WTC11 (cell line): Measurements from ENCODE around the gene MCEMP1. TPM values are rescaled to one million over a fixed set of nuclear protein-coding genes. Genes with fewer than 3 reads are reported as not detected.

Experiments
- ATAC-seq: fragments of 200-7000 bp; cut with Tn5 transposase; 2 replicates; pipeline ENCODE4 v1.10.0; 2021; ENCODE audit warnings: mild to moderate bottlenecking, moderate library complexity
- CTCF ChIA-PET: fragments of 300-600 bp; sonication (Branson Sonifier 250); formaldehyde crosslinking; loops from one replicate; lab custom pipeline; 2021; ENCODE audit warnings: antibody characterized with exemption; lab: Charles Lee
- POLR2A ChIA-PET: fragments of 350-600 bp; sonication (Branson Sonifier 250); formaldehyde crosslinking; loops from one replicate; lab custom pipeline; 2021; ENCODE audit warnings: antibody characterized with exemption; lab: Charles Lee
- DNase-seq: peaks from one replicate; pipeline ENCODE4 v3.0.0; 2021; ENCODE audit warnings: low spot score
- H3K27ac Mint-ChIP-seq: 2 replicates; pipeline ENCODE4 v1.8.0; 2021; ENCODE audit warnings: mixed read lengths
- H3K27me3 Mint-ChIP-seq: 2 replicates; pipeline ENCODE4 v1.8.0; 2021; ENCODE audit warnings: low read depth, mild to moderate bottlenecking, moderate library complexity, mixed read lengths
- H3K36me3 Mint-ChIP-seq: 2 replicates; pipeline ENCODE4 v1.8.0; 2021; ENCODE audit warnings: mixed read lengths
- H3K4me1 Mint-ChIP-seq: 2 replicates; pipeline ENCODE4 v1.8.0; 2022; ENCODE audit warnings: mixed read lengths
- H3K4me3 Mint-ChIP-seq: 2 replicates; pipeline ENCODE4 v1.8.0; 2021; ENCODE audit warnings: mild to moderate bottlenecking, moderate library complexity, mixed read lengths
- H3K9me3 Mint-ChIP-seq: 2 replicates; pipeline ENCODE4 v1.8.0; 2021; ENCODE audit warnings: mixed read lengths
- JAZF1 ChIP-seq: fragments of 250-450 bp; sonication (Bioruptor Pico); IDR thresholded peaks from 2 replicates; pipeline ENCODE4 v1.9.0; 2021; ENCODE audit warnings: moderate library complexity, mild to moderate bottlenecking, inconsistent platforms
- KAT7 ChIP-seq: sonication (generic); formaldehyde crosslinking; IDR thresholded peaks from 2 replicates; pipeline ENCODE4 v1.8.1; 2023; ENCODE audit warnings: missing genetic modification reagents, mild to moderate bottlenecking, borderline replicate concordance
- NFE2L1 ChIP-seq: sonication (generic); formaldehyde crosslinking; IDR thresholded peaks from 2 replicates; pipeline ENCODE4 v1.8.1; 2023; ENCODE audit warnings: missing genetic modification reagents
- RELA ChIP-seq: sonication (generic); formaldehyde crosslinking; IDR thresholded peaks from 2 replicates; pipeline ENCODE4 v1.8.1; 2022; ENCODE audit warnings: missing genetic modification reagents, mild to moderate bottlenecking, borderline replicate concordance
- SMAD3 ChIP-seq: sonication (generic); formaldehyde crosslinking; IDR thresholded peaks from 2 replicates; pipeline ENCODE4 v1.8.0; 2022; ENCODE audit warnings: missing genetic modification reagents, mild to moderate bottlenecking, borderline replicate concordance
- TCF7 ChIP-seq: sonication (generic); formaldehyde crosslinking; IDR thresholded peaks from 2 replicates; pipeline ENCODE4 v1.8.0; 2022; ENCODE audit warnings: mild to moderate bottlenecking, low read depth, missing genetic modification reagents, moderate library complexity
- ZNF121 ChIP-seq: sonication (generic); formaldehyde crosslinking; IDR thresholded peaks from 2 replicates; pipeline ENCODE4 v1.8.0; 2023; ENCODE audit warnings: missing genetic modification reagents
- total RNA-seq: library from RNA; stranded (reverse); gene quantifications from 3 replicates; pipeline ENCODE4 v1.2.3, GENCODE V29; 2021
- TF ChIP-seq, protein P1 (sequence below): sonication (generic); formaldehyde crosslinking; IDR thresholded peaks from 2 replicates; pipeline ENCODE4 v1.8.1; 2022; ENCODE audit warnings: mild to moderate bottlenecking, moderate library complexity, missing genetic modification reagents
- TF ChIP-seq, protein P2 (sequence below): sonication (generic); formaldehyde crosslinking; IDR thresholded peaks from 2 replicates; pipeline ENCODE4 v1.8.1; 2023; ENCODE audit warnings: mild to moderate bottlenecking, missing genetic modification reagents, moderate library complexity
- TF ChIP-seq, protein P3 (sequence below): sonication (generic); formaldehyde crosslinking; IDR thresholded peaks from 2 replicates; pipeline ENCODE4 v1.8.1; 2023; ENCODE audit warnings: mild to moderate bottlenecking, moderate library complexity, missing genetic modification reagents
- TF ChIP-seq, protein P4 (sequence below): sonication (generic); formaldehyde crosslinking; IDR thresholded peaks from 2 replicates; pipeline ENCODE4 v1.8.1; 2022; ENCODE audit warnings: low read depth, missing genetic modification reagents, borderline replicate concordance
- TF ChIP-seq, protein P5 (sequence below): sonication (generic); formaldehyde crosslinking; IDR thresholded peaks from 2 replicates; pipeline ENCODE4 v1.8.0; 2022; ENCODE audit warnings: missing genetic modification reagents
- TF ChIP-seq, protein P6 (sequence below): sonication (generic); formaldehyde crosslinking; conservative IDR thresholded peaks from 2 replicates; pipeline ENCODE4 v1.8.1; 2023; ENCODE audit warnings: mild to moderate bottlenecking, low read depth, missing genetic modification reagents, moderate library complexity

The MCEMP1 gene
- total RNA-seq, 1 experiment from 2014 or later, result not detected

DNA sequence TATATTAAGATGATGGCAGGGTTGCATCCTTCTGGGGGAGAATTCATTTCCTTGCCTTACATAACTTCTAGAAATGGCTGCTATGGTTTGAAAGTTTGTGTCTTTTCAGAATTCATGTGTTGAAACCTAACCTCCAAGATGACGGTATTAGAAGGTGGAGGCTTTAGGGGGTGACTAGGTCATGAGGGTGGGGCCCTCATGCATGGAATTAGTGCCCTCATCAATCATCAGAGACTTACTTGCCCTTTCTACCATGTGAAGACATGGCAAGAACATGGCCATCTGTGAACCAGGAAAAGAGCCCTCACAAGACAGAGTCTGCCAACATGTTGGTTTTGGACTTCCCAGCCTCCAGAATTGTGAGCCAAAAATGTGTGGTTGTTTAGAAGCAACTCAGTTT lies 39.9 kb downstream of the MCEMP1 start (continued):
- TF ChIP-seq, protein P1, sequence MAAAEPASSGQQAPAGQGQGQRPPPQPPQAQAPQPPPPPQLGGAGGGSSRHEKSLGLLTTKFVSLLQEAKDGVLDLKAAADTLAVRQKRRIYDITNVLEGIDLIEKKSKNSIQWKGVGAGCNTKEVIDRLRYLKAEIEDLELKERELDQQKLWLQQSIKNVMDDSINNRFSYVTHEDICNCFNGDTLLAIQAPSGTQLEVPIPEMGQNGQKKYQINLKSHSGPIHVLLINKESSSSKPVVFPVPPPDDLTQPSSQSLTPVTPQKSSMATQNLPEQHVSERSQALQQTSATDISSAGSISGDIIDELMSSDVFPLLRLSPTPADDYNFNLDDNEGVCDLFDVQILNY, result no peak
- TF ChIP-seq SMAD3 (CRISPR knock-in tag) (no peak), ZNF121 (CRISPR knock-in tag) (no peak), NFE2L1 (no peak)
- TF ChIP-seq, protein P2, sequence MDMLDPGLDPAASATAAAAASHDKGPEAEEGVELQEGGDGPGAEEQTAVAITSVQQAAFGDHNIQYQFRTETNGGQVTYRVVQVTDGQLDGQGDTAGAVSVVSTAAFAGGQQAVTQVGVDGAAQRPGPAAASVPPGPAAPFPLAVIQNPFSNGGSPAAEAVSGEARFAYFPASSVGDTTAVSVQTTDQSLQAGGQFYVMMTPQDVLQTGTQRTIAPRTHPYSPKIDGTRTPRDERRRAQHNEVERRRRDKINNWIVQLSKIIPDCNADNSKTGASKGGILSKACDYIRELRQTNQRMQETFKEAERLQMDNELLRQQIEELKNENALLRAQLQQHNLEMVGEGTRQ, result no peak
- TF ChIP-seq, protein P3, sequence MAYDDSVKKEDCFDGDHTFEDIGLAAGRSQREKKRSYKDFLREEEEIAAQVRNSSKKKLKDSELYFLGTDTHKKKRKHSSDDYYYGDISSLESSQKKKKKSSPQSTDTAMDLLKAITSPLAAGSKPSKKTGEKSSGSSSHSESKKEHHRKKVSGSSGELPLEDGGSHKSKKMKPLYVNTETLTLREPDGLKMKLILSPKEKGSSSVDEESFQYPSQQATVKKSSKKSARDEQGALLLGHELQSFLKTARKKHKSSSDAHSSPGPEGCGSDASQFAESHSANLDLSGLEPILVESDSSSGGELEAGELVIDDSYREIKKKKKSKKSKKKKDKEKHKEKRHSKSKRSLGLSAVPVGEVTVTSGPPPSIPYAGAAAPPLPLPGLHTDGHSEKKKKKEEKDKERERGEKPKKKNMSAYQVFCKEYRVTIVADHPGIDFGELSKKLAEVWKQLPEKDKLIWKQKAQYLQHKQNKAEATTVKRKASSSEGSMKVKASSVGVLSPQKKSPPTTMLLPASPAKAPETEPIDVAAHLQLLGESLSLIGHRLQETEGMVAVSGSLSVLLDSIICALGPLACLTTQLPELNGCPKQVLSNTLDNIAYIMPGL, result no peak

DNA sequence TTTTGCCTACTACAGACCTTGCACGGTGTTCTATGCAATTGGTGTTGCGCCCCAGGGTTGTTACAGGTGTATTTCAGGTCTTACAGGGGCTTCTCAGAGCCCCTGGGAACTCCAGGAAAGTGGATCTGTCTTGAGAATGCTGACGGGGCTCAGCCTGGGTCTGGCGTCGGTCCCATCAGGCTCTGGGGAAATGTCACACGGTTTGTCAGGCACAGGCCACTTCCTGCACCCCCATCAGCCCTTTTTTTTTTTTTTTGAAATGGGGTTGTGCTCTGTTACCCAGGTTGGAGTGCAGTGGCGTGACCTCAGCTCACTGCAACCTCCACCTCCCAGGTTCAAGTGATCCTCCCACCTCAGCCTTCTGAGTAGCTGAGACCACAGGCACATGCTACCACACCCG lies 41.8 kb downstream of the MCEMP1 start:
- TF ChIP-seq JAZF1 (CRISPR knock-in tag), result no peak
- TF ChIP-seq KAT7 (CRISPR knock-in tag), result no peak
- TF ChIP-seq, protein P2, result no peak
- TF ChIP-seq TCF7, result no peak
- TF ChIP-seq, protein P4, sequence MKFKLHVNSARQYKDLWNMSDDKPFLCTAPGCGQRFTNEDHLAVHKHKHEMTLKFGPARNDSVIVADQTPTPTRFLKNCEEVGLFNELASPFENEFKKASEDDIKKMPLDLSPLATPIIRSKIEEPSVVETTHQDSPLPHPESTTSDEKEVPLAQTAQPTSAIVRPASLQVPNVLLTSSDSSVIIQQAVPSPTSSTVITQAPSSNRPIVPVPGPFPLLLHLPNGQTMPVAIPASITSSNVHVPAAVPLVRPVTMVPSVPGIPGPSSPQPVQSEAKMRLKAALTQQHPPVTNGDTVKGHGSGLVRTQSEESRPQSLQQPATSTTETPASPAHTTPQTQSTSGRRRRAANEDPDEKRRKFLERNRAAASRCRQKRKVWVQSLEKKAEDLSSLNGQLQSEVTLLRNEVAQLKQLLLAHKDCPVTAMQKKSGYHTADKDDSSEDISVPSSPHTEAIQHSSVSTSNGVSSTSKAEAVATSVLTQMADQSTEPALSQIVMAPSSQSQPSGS (CRISPR knock-in tag), result no peak
- TF ChIP-seq, protein P5, sequence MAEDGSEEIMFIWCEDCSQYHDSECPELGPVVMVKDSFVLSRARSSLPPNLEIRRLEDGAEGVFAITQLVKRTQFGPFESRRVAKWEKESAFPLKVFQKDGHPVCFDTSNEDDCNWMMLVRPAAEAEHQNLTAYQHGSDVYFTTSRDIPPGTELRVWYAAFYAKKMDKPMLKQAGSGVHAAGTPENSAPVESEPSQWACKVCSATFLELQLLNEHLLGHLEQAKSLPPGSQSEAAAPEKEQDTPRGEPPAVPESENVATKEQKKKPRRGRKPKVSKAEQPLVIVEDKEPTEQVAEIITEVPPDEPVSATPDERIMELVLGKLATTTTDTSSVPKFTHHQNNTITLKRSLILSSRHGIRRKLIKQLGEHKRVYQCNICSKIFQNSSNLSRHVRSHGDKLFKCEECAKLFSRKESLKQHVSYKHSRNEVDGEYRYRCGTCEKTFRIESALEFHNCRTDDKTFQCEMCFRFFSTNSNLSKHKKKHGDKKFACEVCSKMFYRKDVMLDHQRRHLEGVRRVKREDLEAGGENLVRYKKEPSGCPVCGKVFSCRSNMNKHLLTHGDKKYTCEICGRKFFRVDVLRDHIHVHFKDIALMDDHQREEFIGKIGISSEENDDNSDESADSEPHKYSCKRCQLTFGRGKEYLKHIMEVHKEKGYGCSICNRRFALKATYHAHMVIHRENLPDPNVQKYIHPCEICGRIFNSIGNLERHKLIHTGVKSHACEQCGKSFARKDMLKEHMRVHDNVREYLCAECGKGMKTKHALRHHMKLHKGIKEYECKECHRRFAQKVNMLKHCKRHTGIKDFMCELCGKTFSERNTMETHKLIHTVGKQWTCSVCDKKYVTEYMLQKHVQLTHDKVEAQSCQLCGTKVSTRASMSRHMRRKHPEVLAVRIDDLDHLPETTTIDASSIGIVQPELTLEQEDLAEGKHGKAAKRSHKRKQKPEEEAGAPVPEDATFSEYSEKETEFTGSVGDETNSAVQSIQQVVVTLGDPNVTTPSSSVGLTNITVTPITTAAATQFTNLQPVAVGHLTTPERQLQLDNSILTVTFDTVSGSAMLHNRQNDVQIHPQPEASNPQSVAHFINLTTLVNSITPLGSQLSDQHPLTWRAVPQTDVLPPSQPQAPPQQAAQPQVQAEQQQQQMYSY, result no peak
- no peak for TF ChIP-seq RELA (CRISPR knock-in tag)
- TF ChIP-seq, protein P6, sequence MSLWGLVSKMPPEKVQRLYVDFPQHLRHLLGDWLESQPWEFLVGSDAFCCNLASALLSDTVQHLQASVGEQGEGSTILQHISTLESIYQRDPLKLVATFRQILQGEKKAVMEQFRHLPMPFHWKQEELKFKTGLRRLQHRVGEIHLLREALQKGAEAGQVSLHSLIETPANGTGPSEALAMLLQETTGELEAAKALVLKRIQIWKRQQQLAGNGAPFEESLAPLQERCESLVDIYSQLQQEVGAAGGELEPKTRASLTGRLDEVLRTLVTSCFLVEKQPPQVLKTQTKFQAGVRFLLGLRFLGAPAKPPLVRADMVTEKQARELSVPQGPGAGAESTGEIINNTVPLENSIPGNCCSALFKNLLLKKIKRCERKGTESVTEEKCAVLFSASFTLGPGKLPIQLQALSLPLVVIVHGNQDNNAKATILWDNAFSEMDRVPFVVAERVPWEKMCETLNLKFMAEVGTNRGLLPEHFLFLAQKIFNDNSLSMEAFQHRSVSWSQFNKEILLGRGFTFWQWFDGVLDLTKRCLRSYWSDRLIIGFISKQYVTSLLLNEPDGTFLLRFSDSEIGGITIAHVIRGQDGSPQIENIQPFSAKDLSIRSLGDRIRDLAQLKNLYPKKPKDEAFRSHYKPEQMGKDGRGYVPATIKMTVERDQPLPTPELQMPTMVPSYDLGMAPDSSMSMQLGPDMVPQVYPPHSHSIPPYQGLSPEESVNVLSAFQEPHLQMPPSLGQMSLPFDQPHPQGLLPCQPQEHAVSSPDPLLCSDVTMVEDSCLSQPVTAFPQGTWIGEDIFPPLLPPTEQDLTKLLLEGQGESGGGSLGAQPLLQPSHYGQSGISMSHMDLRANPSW (CRISPR knock-in tag), result no peak
- TF ChIP-seq, all 79 proteins: peak for 0
- Mint-ChIP-seq H3K4me1 (no peaks in the 10 kb centered on the region), H3K36me3 (no peaks in the 10 kb centered on the region), H3K4me3 (no peak overlapping the region), H3K9me3 (peaks cover 5% of the 10 kb centered on the region), H3K27ac (no peak overlapping the region), H3K27me3 (peaks cover 14% of the 10 kb centered on the region)
- CTCF ChIA-PET, result interaction anchor here (1.3 kb wide), 1 partner anchor 38 kb away, joined by 4 read pairs; the partner anchor contains the start of gene TRAPPC5
- ATAC-seq, result no peak
- DNase-seq, result no peak
- POLR2A ChIA-PET, result no interaction called here
